ENCODE measurements around the gene RASD1.

DNA sequence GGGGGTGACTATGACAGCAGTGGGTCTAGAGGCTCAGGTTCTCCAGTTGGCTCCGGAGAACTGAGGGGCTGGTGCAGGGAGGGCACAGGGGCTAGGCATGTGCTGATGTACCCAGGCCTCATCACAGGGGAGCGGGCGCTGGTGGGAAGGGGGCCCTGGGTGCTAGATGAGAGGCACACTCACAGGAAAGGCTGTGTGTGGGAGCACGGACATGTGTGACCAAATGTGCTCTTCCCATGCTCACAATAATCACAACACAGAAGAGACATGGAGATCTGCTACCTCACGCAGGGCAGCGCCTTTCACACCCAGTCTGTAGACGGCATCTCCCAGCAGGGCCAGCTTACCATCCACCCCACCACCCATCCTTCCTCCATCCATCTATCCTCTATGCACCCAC is 17.4 kb upstream of the RASD1 start:
- TF ChIP-seq, protein P1, sequence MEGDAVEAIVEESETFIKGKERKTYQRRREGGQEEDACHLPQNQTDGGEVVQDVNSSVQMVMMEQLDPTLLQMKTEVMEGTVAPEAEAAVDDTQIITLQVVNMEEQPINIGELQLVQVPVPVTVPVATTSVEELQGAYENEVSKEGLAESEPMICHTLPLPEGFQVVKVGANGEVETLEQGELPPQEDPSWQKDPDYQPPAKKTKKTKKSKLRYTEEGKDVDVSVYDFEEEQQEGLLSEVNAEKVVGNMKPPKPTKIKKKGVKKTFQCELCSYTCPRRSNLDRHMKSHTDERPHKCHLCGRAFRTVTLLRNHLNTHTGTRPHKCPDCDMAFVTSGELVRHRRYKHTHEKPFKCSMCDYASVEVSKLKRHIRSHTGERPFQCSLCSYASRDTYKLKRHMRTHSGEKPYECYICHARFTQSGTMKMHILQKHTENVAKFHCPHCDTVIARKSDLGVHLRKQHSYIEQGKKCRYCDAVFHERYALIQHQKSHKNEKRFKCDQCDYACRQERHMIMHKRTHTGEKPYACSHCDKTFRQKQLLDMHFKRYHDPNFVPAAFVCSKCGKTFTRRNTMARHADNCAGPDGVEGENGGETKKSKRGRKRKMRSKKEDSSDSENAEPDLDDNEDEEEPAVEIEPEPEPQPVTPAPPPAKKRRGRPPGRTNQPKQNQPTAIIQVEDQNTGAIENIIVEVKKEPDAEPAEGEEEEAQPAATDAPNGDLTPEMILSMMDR (IDR thresholded peaks at IDR 0.05), result no peak
- TF ChIP-seq EP300 (IDR thresholded peaks at IDR 0.05) (no peak), POLR2A (IDR thresholded peaks at IDR 0.05) (no peak)
